Stimulated activated CD4-positive, alpha-beta T cell treated with anti-CD3 and anti-CD28 coated beads, Interleukin-1b, Interleukin-23, amount 100 ng/mL, for 4 hours (primary cell): Measurements from ENCODE around the gene GP1BB.

Source experiments
- DNase-seq, 2 donors: peaks; one replicate each; pipeline ENCODE4 v3.0.0-alpha.2; 2020; ENCODE audit warnings: low read depth in 2 of 2

GP1BB gene

GRCh38 chr22:19727310-19728150 is 4.2 kb downstream of the GP1BB start:
- no peak for DNase-seq

- no peak for DNase-seq
These were observed 4.9 kb downstream of the GP1BB start for GRCh38 chr22:19728271-19728670.

- no peak for DNase-seq
These were observed 5.5 kb downstream of the GP1BB start for GRCh38 chr22:19728836-19729235.

GRCh38 chr22:19729507-19729906 is 6.2 kb downstream of the GP1BB start:
- DNase-seq: no peak

- DNase-seq: no peak
These were observed 6.9 kb downstream of the GP1BB start for GRCh38 chr22:19730198-19730597.

DNA sequence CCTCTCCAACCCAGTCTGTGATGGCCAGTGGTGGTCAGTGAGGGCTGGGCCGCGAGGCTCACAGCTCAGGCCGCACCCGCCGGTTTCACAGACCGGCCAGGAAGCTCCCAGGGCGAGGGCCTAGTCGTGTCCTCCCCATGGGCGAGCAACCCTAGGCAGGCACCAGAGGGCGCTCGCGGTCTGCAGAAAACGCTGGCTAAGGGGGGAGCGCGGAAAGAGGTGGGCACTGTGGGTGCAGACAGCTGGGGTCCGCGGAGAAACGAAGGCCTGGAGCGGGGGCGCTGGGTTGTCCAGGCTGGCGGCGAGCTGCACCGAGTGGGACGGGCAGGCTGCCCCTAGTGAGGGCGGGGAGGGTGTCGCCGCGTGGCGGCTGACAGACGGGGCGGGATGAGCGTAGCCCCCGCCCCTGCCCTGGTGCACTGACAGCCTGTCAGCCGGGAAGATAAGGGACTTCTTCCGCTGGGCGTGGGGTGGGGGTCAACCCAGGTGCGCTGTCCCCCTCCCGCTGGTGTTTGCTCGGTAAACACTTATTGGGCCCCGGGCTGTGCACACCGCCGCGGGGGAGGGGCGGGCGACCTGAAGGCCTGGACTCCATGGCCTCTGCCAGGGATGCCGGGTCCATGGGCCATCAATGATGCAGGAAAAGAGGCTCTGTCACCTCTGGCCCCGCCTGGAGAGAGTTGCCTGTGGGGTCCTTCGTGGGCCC is 7.5 kb downstream of the GP1BB start:
- peak; percentile 87 to 89 for DNase-seq

- DNase-seq: no peak
These were observed 8.2 kb downstream of the GP1BB start for GRCh38 chr22:19731361-19732135.

DNA sequence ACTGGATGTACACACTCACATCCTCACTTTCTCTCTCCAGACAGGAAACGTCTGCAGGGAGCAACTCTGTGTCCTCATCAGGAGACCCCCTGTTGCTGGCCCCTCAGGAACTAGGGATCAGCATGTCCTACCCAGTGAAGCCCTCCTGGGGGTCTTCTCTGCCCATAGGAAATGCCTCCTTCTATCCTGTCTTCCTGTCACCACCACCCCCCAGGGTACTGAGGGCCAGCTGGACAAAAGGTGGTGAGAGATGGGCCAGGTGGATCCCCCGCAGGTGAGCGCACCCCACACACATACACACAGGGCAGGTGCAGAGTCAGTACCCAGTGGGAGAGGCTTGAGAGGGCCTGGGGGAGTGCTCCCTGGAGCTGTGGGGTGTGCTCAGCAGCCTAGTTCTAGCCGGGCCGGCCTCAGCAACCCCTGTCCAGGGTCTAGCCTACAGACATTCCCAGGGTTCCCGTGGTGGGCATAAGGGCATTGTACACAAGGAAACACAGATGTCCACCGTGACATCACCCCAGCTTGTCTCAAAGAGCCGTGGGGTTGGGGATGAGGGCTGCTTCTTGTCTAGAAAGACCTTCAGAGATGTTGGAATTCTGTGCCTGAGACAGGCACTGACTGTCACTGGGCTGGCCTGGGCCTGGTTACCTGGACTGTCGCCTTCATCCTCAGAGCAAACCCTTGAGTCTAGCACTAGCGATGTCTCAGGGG is 9.2 kb downstream of the GP1BB start:
- no peak for DNase-seq

DNA sequence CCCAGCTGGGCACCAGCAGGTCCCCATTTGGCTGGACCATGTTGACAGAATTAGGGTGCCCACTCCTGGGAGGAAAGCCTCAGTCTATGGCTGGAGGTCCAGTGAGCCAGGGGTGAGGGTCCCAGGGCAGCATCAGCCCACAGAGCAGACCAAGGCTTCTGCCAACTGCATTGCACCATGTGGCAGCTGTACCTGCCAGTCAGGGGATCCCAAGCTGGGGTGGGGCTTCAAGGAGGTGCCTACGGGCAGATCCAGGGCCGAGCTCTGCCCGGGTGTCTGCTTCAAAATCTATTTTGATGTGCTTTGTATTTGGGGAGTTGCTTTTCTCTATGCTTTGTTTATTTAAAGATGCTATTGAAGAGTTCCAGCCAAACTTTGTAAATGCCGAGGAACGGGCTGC is 10.4 kb downstream of the GP1BB start:
- DNase-seq: no peak

GRCh38 chr22:19734163-19734562 is 10.8 kb downstream of the GP1BB start:
- no peak for DNase-seq

DNA sequence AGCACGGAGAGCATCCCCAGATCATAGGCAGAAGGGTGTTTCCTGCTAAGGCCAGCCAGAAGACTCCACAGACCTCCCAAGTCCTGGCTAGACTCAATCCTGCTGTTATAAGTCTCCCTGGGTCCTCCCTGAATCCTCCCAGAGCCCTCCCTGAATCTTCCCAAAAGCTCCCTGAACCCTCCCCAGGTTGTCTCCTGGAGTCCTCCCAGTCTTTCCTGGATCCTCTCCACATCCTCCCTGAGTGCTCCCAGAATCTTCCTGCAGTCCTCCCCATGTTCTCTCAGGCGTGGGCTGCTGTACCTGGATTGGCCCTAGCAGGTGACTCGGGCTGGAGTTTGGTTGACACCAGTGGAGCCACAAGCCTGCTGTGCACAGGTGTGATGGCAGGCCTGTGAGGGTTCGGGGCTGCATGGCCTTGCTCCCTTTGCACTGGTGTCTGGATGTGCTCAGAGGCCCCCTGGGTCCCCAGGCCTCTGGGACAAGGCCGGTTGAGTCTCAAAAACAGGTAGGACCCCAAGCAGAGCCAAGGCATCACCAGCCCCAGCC is 11.6 kb downstream of the GP1BB start:
- no peak for DNase-seq

DNA sequence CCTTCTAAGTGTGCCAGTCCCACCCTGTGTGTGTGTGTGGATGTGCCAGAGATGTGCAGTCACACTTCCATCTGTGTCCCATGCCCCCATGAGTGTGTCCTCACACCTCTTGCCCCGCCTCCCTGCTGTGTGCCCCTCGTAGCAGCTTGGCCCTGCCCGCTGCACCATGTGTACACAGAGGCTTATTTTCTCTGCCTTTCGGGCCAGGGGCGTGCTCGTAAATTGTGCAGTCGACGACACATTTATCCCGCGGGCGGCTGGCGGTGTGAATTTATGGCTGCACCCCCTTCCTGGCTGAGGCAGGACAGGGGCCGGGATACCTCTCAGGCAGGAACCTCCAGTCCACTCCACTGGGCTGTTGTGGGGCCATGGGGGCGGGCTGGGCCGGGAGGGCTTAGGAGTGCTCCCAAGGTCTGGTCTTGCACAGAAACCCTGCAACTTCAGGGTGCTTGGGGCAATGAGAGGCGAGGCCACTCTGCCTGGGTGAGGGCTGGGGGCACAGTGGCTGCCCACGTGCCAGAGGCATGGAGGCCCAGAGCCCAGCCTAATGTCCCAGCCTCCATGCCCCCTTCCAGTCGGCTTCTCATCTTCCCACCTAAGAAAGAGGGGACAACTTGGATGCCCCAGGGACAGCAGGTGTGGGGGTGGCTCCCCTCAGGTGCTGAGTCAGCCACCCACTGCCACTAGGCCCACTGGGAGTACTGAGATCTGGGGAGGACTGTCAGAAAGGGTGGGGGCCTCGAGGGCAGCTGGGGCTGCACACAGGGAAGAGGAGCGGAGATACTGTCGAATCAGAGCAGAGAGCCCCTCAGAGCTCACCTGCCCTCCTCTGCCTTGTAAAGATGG is 12.5 kb downstream of the GP1BB start:
- no peak for DNase-seq

GRCh38 chr22:19737846-19738663 is 14.7 kb downstream of the GP1BB start:
- DNase-seq: no peak

- DNase-seq: no peak
These were observed 15.5 kb downstream of the GP1BB start for GRCh38 chr22:19738664-19739447.

DNA sequence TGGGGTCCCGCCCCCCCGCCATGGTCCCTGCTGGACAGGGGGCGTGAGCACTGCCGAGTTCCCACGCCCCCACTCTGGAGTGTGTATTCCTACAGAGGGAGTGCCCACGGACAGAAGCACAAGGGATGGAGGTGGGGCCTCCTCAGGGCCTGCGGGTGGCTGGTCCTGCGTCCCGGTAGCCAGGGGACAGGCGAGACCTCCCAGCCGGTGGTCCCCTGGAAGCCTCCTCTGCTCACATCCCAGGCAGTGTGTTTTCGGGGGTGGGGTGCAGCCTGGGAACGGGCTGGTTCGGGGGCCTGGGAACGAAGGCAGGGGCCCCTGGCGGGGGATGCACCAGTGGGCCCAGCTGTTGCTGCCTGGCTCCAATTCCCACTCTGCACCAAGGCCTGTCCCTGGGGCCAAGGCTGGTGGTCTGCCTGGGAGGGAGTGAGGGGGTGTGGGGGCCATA is 16.1 kb downstream of the GP1BB start:
- no peak for DNase-seq

DNA sequence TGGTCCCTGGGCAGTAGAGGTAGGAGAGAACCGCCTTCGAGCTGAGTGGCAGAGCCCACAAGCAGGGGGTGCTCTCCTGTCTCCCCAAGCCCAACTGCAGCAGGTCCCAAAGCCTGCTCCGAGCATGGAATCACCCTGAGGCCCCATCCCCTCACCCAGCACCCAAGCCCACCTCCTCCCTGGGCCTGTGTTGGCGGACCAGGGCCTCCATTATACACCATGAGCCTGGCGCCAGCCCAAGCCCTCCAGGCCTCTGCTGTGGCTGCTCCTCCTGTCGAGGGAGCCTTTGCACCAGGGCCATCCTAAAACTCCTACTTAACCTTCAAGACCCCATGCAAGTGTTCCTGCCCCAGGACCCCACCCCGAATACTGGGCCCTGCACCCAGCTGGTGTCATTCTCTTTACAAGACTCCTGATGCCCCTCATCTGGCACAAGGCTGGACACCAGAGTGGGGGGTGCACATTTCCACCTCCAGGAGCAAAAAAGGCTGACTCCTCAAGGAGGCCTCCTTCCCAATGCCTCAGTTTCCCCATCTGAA is 16.6 kb downstream of the GP1BB start:
- no peak for DNase-seq

GRCh38 chr22:19740586-19740985 is 17.2 kb downstream of the GP1BB start:
- no peak for DNase-seq

DNA sequence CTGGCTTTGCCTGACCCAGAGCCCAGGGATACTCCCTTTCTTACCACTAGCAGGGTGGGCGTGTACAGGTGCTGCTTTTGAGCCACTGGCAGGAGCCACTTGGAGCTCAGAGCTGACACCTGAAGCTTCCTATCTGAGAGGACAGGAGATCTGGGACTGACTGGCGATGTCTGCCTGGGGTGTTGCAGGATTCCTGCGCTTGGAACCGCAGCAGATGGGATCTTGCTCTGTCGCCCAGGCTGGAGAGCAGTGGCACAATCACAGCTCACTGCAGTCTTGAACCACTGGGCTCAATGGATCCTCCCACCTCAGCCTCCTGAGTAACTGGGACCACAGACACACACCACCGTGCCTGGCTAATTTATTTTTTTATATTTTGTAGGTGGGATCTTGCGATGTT is 17.7 kb downstream of the GP1BB start:
- DNase-seq: no peak
